Fibroblast of villous mesenchyme (primary cell): ENCODE results near the gene WFDC6. TPM values are rescaled to one million over a fixed set of nuclear protein-coding genes. Genes with fewer than 3 reads are reported as not detected.
"Not testable (repeated sequence)": the region's sequence is repeated elsewhere in the genome, so short reads cannot be mapped to it uniquely, and the experiment has no call there.

Source experiments
- DNase-seq: peaks from one replicate; pipeline ENCODE4 v3.0.0-alpha.2; 2010; ENCODE audit warnings: low read depth
- H3K4me3 ChIP-seq: 2 replicates; pipeline ENCODE4 v1.5.1; 2011; ENCODE audit warnings: low read depth, mild to moderate bottlenecking, low read length
- CTCF ChIP-seq: IDR thresholded peaks from 2 replicates; pipeline ENCODE4 v1.5.1; 2012; ENCODE audit warnings: low read depth, mild to moderate bottlenecking, low read length; ENCODE audit not compliant: insufficient read depth
- total RNA-seq: library from RNA; depleted of rRNA; stranded (reverse); fragments of >200 nt; gene quantifications from 2 replicates; pipeline ENCODE4 v1.2.3, GENCODE V29; 2012

Gene WFDC6
- not detected in 2 replicates for total RNA-seq

GRCh38 chr20:45539382-45539781 lies at the start of gene WFDC6:
WFDC6 (minus strand) TSS chr20:45539482; CDS start chr20:45539407, 75 bp downstream.
- no peak for TF ChIP-seq CTCF
- H3K4me3 ChIP-seq = no peak within 1 kb of the TSS
- no peak for DNase-seq

- DNase-seq = no peak
- no peak for TF ChIP-seq CTCF
- H3K4me3 ChIP-seq = no peak overlapping the region
Observed at GRCh38 chr20:45588800-45589199, 49.5 kb upstream of the WFDC6 start.

- H3K4me3 ChIP-seq = not testable (repeated sequence)
- DNase-seq = peak; percentile 55
Observed at GRCh38 chr20:45585986-45586385, 46.7 kb upstream of the WFDC6 start.

- not testable (repeated sequence) for H3K4me3 ChIP-seq, DNase-seq
Observed at GRCh38 chr20:45584294-45584693, 45.0 kb upstream of the WFDC6 start.

- no peak for DNase-seq
- no peak for TF ChIP-seq CTCF
- H3K4me3 ChIP-seq = no peak overlapping the region
Observed at GRCh38 chr20:45583502-45583901, 44.2 kb upstream of the WFDC6 start.

- TF ChIP-seq CTCF = no peak
- DNase-seq = no peak
- no peak overlapping the region for H3K4me3 ChIP-seq
Observed at GRCh38 chr20:45581702-45582101, 42.4 kb upstream of the WFDC6 start.

GRCh38 chr20:45579184-45579583 lies 39.9 kb upstream of the WFDC6 start, which contains the start of gene WFDC8:
WFDC8 (minus strand) TSS chr20:45579284; CDS start chr20:45579247, 37 bp downstream.
- no peak within 1 kb of the TSS for H3K4me3 ChIP-seq
- TF ChIP-seq CTCF = no peak
- DNase-seq = no peak

- DNase-seq = no peak
- no peak for TF ChIP-seq CTCF
- no peak overlapping the region for H3K4me3 ChIP-seq
Observed at GRCh38 chr20:45578231-45578630, 38.9 kb upstream of the WFDC6 start.
